GM12865 (cell line): ENCODE results near the gene PSORS1C1.
"Not testable (repeated sequence)": the region's sequence is repeated elsewhere in the genome, so short reads cannot be mapped to it uniquely, and the experiment has no call there.

Experiments used
- DNase-seq: peaks from one replicate; pipeline ENCODE4 v3.0.0; 2010; ENCODE audit warnings: low read depth
- H3K4me3 ChIP-seq: 2 replicates; pipeline ENCODE4 v1.5.1; 2011; ENCODE audit warnings: mild to moderate bottlenecking, low read depth, low read length, control low read depth
- TF ChIP-seq, protein P1 (sequence below): IDR thresholded peaks from 2 replicates; pipeline ENCODE4 v1.5.1; 2011; ENCODE audit warnings: low read length, control low read depth, low read depth, inconsistent platforms; ENCODE audit not compliant: insufficient read depth; ENCODE audit errors: missing control alignments

PSORS1C1 gene

DNA sequence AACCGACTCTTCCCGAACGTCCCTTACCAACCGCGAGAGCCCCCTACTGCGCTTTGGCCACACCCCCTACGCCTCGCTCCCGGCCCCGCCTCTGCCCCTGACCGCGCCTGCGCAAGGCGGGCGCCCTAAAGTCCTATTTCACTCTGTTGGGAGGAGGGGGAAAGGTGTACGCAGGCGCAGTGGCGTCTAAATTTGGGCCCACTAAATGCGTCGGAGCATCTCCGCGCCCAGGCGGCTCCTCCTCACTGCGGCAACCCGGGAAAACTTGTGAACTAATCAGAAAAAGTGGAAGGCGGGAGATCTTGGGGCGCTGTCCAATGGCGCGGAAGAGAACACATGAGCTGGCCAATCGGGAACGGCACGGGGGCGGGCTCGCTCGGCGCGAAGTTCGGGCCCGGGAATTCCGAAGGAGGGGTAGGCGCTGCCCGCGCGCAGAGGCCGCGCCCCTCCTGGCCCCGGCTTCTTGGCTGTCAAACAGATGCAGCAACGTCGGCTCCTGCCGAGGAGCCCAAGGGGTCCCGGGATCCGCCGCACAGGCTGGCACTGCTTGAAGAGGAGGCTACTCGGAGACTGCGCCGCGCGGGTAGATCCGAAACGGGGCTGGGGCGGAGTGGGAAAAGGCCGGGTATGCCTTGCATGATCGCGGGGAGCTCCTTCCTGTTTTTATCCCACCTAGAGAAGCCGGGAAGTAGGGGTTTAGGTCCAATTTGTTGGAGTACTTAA, 43.7 kb downstream of the PSORS1C1 start, which contains the start of gene TCF19:
TSS of gene TCF19 (plus strand) at position 450 of the 723 bp plus-strand sequence. CDS start 881 bp downstream, outside the sequence.
- peak; percentile 99 for DNase-seq
- peak within 1 kb of the TSS; percentile 86 for H3K4me3 ChIP-seq
- TF ChIP-seq, protein P1, sequence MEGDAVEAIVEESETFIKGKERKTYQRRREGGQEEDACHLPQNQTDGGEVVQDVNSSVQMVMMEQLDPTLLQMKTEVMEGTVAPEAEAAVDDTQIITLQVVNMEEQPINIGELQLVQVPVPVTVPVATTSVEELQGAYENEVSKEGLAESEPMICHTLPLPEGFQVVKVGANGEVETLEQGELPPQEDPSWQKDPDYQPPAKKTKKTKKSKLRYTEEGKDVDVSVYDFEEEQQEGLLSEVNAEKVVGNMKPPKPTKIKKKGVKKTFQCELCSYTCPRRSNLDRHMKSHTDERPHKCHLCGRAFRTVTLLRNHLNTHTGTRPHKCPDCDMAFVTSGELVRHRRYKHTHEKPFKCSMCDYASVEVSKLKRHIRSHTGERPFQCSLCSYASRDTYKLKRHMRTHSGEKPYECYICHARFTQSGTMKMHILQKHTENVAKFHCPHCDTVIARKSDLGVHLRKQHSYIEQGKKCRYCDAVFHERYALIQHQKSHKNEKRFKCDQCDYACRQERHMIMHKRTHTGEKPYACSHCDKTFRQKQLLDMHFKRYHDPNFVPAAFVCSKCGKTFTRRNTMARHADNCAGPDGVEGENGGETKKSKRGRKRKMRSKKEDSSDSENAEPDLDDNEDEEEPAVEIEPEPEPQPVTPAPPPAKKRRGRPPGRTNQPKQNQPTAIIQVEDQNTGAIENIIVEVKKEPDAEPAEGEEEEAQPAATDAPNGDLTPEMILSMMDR = no peak

DNA sequence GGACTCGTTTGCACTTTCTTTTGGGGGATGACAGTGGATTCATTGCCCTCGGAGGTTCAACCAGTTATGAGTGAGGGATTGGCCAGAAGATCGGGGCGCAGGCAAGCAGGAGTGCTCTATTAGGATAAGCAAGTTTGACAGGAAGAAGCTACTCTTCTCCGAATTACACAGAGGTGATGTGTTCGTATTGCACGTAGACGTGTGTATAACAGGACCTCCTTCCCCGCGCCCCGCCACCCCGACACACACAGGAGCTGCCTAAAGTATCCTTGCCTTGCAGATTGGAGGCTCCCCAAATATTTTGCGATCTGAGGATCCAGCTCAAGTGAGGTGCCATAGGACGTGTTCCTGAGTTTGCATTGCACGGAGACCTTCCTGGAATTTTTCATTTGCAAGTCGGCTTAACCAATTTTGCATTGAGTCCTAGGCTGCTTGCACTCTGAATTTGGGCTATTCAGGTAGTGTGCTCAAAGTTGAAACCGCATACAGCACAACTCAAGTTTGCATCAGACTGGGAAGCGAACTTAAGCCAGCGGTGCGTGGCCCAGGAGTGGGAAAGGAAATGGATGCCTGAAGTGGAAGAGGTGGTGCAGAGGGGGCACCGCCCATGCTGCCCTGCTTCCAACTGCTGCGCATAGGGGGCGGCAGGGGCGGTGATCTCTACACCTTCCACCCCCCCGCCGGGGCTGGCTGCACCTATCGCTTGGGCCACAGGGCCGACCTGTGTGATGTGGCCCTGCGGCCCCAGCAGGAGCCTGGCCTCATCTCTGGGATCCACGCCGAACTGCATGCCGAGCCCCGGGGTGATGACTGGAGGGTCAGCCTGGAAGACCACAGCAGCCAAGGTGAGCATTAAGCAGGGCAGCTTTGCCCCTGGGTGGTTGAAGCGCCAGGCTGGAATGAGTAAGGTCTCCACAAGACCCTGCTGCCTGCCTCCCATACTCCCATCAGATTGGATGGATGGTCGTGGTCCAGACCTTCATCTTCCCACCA, 44.6 kb downstream of the PSORS1C1 start:
- DNase-seq = peak; percentile 63
- H3K4me3 ChIP-seq = peak overlapping the region; percentile 86
- TF ChIP-seq, protein P1 = no peak

DNA sequence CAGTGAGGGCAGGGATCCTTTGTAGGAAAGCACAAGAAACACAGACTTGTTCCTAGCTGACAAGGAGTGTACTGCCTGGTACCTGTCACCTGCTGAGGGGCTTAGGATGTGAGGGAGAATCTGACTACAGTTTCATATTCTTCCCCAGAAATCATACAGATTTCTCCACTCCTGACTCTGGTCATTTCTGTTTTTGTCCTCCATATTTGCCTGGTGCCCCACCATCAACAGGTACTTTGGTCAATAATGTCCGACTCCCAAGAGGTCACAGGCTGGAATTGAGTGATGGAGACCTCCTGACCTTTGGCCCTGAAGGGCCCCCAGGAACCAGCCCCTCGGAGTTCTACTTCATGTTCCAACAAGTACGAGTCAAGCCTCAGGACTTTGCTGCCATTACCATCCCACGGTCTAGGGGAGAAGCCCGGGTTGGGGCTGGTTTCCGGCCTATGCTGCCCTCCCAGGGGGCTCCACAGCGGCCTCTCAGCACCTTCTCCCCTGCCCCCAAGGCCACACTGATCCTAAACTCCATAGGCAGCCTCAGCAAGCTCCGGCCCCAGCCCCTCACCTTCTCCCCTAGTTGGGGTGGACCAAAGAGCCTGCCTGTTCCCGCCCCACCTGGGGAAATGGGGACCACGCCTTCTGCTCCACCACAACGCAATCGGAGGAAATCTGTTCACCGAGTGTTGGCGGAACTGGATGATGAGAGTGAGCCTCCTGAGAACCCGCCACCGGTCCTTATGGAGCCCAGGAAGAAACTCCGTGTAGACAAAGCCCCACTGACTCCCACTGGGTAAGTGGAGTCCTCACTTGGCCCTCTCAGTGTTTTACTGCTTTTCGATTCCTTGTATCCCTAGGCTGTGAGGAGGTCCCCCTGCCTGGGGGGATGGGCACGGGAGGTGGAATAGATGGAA, 46.9 kb downstream of the PSORS1C1 start:
- TF ChIP-seq, protein P1 = no peak
- H3K4me3 ChIP-seq = no peak overlapping the region

DNA sequence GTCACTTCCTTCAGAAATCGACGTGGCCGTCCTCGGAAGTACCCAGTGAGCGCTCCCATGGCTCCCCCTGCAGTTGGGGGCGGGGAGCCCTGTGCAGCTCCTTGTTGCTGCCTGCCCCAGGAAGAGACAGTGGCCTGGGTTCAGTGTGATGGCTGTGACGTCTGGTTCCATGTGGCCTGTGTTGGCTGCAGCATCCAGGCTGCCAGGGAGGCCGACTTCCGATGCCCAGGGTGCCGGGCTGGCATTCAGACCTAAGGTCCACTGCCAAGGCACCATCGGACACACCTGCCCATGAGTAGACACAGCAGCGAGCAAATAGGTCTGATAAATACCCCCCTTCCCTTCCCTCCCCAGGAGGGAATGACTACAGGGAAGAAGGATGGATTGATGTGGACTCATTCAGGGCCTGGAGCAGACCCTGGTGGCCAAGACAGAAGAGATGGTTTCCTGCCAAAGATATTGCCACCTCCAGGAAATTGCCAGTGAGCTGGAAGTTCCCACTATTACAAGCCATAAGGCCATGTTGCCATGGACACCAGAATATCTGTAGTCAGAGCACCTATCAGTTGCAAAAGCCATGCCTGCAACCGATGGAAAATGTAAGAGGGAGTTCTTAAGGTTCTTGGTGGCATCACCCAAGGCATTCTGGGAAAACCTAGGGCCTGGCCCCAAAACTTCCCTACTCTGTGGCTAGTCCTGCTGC, 48.0 kb downstream of the PSORS1C1 start:
- DNase-seq = no peak
- TF ChIP-seq, protein P1 = no peak
- H3K4me3 ChIP-seq = no peak overlapping the region

More for the DNA sequence above, 46.9 kb downstream of the PSORS1C1 start:
- DNase-seq = no peak

DNA sequence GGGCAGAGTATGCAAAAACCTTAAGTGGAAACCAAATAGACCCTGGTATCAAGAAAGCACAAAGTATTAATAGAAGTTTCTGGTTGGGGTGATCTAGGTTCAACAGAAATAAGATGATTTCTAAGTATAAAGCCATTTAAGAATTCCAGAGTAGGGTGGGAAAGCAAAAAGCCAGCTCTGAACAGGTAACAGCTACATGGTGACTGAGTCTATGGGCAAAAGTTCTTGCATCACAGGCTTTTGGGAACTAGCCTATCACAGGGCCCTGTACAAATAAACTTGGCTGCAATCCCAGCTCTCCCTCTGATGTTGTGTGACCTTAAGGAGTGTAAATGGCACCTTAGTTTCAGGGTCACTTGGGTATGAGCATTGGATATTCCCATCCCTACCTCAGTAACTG, 49.3 kb downstream of the PSORS1C1 start:
- peak; percentile 33 for DNase-seq
- H3K4me3 ChIP-seq = peak overlapping the region; percentile 13; the same call in 1 of the 2 replicates
- TF ChIP-seq, protein P1 = no peak

DNA sequence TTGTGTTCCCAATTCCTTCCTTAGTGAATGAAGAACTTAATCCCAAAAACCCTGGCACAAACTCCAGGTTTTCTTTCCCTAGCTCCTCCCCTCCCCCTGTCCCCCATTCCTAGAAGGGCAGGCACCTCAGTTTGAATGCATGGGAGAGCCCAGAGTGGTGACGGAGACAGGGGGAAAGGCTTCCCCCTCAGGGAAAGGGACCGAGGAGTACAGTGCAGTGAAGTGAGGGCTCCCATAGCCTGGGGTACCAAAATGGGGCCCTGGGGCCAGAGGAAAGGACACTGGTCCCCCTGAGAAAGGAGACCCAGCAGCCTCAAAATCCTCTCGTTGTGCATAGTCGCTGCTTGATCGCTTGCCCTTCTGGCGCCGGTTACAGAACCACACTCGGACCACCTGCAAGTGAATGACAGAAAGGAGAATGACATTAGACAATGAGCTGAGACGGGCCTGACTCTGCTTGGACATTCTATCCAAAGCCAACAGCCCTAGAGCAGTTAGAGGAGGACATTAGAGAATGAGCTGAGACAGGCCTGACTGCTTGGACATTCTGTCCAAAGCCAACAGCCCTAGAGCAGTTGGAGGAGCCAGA, 50.0 kb downstream of the PSORS1C1 start:
- H3K4me3 ChIP-seq = peak overlapping the region; percentile 16
- DNase-seq = not testable (repeated sequence)

DNA sequence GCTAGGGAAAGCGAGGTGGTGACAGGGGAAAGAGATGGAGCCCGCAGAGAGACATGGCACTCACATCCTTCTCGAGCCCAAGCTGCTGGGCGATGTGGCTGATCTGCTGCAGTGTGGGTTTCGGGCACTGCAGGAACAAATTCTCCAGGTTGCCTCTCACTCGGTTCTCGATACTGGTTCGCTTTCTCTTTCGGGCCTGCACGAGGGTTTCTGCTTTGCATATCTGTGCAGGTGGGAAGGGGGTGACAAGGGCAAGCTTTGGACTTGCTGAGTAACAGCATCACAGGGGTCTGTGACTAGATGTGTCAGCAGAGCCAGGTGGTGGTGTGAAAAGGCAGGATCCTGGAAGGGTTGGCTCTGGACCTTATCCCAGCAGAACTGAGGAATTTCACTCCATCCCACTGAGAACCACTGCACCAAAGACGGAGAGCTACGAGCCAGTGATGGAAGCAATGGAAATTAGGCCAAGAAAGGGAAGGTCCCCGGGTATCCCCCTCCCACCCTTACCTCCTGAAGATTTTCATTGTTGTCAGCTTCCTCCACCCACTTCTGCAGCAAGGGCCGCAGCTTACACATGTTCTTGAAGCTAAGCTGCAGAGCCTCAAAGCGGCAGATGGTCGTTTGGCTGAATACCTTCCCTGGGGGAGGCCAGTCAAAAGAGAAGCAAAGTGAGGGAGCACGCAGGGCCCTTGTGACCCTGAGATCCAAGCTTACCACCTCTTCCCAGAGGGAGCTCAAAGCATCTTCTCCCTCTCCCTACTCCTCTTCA, 50.6 kb downstream of the PSORS1C1 start:
- DNase-seq = peak; percentile 88
- H3K4me3 ChIP-seq = peak overlapping the region; percentile 25
